A549 (cell line): ENCODE results near the gene RASSF4.

Experiments
- CEBPB ChIP-seq, 2 experiments: fragments of >200 bp in 1 of 2; sonication (Bioruptor Twin) in 1 of 2; formaldehyde crosslinking in 1 of 2; IDR thresholded peaks; 2 replicates each; pipeline ENCODE4 v1.6.1; 2012 to 2016
- CHD4 ChIP-seq: fragments of 200-600 bp; sonication (generic); IDR thresholded peaks from 2 replicates; pipeline ENCODE4 v1.6.1; 2016; ENCODE audit warnings: antibody characterized with exemption, mild to moderate bottlenecking, borderline replicate concordance
- EHMT2 ChIP-seq: fragments of 200-600 bp; sonication (generic); IDR thresholded peaks from 2 replicates; pipeline ENCODE4 v1.6.1; 2016; ENCODE audit warnings: antibody characterized with exemption, low read depth, mild to moderate bottlenecking, moderate library complexity
- EP300 ChIP-seq, 2 experiments: fragments of >200 bp; sonication (Bioruptor Twin); formaldehyde crosslinking; IDR thresholded peaks; 2 replicates in 1 of 2; 3 replicates in 1 of 2; pipeline ENCODE4 v1.6.1; 2016 to 2017
- POLR2A ChIP-seq: IDR thresholded peaks from 2 replicates; pipeline ENCODE4 v1.6.1; 2012; ENCODE audit warnings: mild to moderate bottlenecking, low read length
- RAD21 ChIP-seq, 2 experiments: fragments of >200 bp in 1 of 2; sonication (Bioruptor Twin) in 1 of 2; formaldehyde crosslinking in 1 of 2; IDR thresholded peaks in 1 of 2; conservative IDR thresholded peaks in 1 of 2; 2 replicates in 1 of 2; 3 replicates in 1 of 2; pipeline ENCODE4 v1.6.1; 2012 to 2018; ENCODE audit warnings: inconsistent platforms in 1 of 2
- RFX5 ChIP-seq: fragments of 450-650 bp; IDR thresholded peaks from 2 replicates; pipeline ENCODE4 v1.7.1; 2014; ENCODE audit warnings: antibody characterized with exemption, mild to moderate bottlenecking, moderate library complexity
- RNF2 ChIP-seq: fragments of 200-600 bp; sonication (generic); IDR thresholded peaks from 2 replicates; pipeline ENCODE4 v1.6.1; 2016; ENCODE audit warnings: low read depth, mild to moderate bottlenecking, antibody characterized with exemption, moderate library complexity, borderline replicate concordance
- TF ChIP-seq, protein P1 (sequence below): fragments of 200-600 bp; sonication (generic); IDR thresholded peaks from 2 replicates; pipeline ENCODE4 v1.6.1; 2016; ENCODE audit warnings: antibody characterized with exemption, mild to moderate bottlenecking, moderate library complexity

GRCh38 chr10:44911081-44911540 lies 48.5 kb upstream of the RASSF4 start, which contains the start of gene TMEM72:
- TF ChIP-seq CEBPB (IDR thresholded peaks at IDR 0.05): no peak
- TF ChIP-seq, protein P1, sequence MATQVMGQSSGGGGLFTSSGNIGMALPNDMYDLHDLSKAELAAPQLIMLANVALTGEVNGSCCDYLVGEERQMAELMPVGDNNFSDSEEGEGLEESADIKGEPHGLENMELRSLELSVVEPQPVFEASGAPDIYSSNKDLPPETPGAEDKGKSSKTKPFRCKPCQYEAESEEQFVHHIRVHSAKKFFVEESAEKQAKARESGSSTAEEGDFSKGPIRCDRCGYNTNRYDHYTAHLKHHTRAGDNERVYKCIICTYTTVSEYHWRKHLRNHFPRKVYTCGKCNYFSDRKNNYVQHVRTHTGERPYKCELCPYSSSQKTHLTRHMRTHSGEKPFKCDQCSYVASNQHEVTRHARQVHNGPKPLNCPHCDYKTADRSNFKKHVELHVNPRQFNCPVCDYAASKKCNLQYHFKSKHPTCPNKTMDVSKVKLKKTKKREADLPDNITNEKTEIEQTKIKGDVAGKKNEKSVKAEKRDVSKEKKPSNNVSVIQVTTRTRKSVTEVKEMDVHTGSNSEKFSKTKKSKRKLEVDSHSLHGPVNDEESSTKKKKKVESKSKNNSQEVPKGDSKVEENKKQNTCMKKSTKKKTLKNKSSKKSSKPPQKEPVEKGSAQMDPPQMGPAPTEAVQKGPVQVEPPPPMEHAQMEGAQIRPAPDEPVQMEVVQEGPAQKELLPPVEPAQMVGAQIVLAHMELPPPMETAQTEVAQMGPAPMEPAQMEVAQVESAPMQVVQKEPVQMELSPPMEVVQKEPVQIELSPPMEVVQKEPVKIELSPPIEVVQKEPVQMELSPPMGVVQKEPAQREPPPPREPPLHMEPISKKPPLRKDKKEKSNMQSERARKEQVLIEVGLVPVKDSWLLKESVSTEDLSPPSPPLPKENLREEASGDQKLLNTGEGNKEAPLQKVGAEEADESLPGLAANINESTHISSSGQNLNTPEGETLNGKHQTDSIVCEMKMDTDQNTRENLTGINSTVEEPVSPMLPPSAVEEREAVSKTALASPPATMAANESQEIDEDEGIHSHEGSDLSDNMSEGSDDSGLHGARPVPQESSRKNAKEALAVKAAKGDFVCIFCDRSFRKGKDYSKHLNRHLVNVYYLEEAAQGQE: no peak
- no peak for TF ChIP-seq RAD21 (conservative IDR thresholded peaks at IDR 0.05 in 1 of 2, IDR thresholded peaks at IDR 0.05 in 1 of 2)
- no peak for TF ChIP-seq POLR2A
- no peak for TF ChIP-seq EP300 (IDR thresholded peaks at IDR 0.05)
- no peak for TF ChIP-seq CHD4
- TF ChIP-seq RFX5: no peak
- TF ChIP-seq EHMT2: no peak
- TF ChIP-seq RNF2: no peak
